Measurements from ENCODE around the gene OST4. TPM values are rescaled to one million over a fixed set of nuclear protein-coding genes. Genes with fewer than 3 reads are reported as not detected.

Gene OST4
- total and polyA plus RNA-seq, 9 donors, result 201 to 588 (median 279) TPM

DNA sequence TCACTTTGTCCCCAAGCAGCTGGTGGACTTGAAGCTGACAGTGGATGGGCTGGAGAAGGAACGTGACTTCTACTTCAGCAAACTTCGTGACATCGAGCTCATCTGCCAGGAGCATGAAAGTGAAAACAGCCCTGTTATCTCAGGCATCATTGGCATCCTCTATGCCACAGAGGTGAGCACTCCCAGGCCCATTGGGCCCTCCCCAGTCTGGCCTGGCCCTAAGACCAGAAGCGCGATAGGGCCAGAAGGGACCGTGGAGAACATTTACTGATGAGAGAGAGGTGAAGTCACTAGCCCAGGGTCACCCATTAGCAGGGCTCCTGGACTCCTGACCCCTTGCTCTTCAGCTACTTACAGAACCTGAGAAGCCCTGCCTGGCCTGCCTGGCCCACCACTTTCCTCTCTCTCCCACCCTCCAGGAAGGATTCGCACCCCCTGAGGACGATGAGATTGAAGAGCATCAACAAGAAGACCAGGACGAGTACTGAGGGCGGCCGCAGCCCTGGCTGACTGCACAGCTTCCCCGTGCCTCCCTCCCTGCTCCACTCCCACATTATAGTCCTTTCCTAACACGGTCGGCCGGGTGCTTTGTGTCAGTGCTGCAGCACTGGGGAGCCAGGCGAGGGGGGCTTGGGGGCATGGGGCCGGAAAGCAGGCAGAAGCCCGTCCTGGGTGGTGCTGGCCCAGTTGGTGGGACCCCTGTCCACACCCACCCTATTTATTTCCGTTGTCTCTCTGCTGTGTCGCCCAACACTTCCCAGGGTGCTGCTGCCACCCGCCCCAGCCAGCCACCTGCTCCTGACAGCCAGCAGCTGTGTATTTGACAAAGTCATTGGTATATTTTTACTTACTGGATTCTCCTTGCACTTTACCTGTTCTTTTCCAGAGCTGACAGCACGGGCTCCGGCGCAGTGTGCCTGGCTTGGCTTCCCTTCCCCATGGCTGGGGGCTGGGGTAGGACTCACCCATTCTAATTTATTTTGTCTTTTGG, 45.3 kb downstream of the OST4 start:
- Histone ChIP-seq H3K4me3 (no peak overlapping the region), H3K36me3 (no peaks in the 10 kb centered on the region), H3K4me1 (ENCODE audit: insufficient read depth) (peaks cover 4% of the 10 kb centered on the region), H3K27me3 (no peaks in the 10 kb centered on the region), H3K9me3 (no peaks in the 10 kb centered on the region), H3K27ac (no peak overlapping the region)
- TF ChIP-seq, protein P1, sequence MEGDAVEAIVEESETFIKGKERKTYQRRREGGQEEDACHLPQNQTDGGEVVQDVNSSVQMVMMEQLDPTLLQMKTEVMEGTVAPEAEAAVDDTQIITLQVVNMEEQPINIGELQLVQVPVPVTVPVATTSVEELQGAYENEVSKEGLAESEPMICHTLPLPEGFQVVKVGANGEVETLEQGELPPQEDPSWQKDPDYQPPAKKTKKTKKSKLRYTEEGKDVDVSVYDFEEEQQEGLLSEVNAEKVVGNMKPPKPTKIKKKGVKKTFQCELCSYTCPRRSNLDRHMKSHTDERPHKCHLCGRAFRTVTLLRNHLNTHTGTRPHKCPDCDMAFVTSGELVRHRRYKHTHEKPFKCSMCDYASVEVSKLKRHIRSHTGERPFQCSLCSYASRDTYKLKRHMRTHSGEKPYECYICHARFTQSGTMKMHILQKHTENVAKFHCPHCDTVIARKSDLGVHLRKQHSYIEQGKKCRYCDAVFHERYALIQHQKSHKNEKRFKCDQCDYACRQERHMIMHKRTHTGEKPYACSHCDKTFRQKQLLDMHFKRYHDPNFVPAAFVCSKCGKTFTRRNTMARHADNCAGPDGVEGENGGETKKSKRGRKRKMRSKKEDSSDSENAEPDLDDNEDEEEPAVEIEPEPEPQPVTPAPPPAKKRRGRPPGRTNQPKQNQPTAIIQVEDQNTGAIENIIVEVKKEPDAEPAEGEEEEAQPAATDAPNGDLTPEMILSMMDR (IDR thresholded peaks at IDR 0.05), result no peak
- no peak for TF ChIP-seq EP300 (IDR thresholded peaks at IDR 0.05)
- no peak for TF ChIP-seq POLR2A (IDR thresholded peaks at IDR 0.05)
- 80 to 84% (median 84%) methylated on average over 24 of the region's 24 CpGs for WGBS, 3 donors
- intact Hi-C loops (cut with DNase I), result no loop called here
- DNase-seq, result no peak

DNA sequence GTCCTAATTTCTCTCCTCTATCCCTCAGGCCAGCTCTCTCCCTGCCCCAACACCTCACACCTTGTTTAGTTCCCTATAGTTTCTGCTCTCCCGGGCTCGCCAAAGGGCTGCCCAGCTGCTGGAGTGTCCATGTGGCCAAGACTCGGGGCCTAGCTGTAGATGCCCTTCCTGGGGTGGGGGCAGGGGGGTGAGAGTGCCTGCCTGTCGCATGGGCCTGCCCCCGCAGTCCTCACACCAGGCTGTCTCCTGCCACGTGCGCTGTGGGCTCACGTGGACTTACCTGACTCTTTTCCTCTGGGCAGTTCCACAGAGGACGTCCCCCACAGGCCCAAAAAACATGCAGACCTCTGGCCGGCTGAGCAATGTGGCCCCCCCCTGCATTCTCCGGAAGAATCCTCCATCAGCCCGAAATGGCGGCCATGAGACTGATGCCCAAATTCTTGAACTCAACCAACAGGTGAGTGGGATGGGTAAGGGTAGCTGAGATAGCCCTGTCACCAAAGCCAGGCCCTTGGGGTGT, 46.1 kb downstream of the OST4 start:
- H3K27me3 ChIP-seq, result no peaks in the 10 kb centered on the region
- H3K9me3 ChIP-seq, result no peaks in the 10 kb centered on the region
- intact Hi-C loops (cut with DNase I), result no loop called here
- no peaks in the 10 kb centered on the region for H3K36me3 ChIP-seq
- 85 to 88% (median 88%) methylated on average over 13 of the region's 13 CpGs for WGBS, 3 donors
- no peak for DNase-seq
- H3K27ac ChIP-seq, result no peak overlapping the region
- no peak overlapping the region for H3K4me3 ChIP-seq
- H3K4me1 ChIP-seq (ENCODE audit: insufficient read depth), result peaks cover 7% of the 10 kb centered on the region
- TF ChIP-seq, protein P1 (IDR thresholded peaks at IDR 0.05), result no peak
- TF ChIP-seq POLR2A (IDR thresholded peaks at IDR 0.05) (no peak), EP300 (IDR thresholded peaks at IDR 0.05) (no peak)

DNA sequence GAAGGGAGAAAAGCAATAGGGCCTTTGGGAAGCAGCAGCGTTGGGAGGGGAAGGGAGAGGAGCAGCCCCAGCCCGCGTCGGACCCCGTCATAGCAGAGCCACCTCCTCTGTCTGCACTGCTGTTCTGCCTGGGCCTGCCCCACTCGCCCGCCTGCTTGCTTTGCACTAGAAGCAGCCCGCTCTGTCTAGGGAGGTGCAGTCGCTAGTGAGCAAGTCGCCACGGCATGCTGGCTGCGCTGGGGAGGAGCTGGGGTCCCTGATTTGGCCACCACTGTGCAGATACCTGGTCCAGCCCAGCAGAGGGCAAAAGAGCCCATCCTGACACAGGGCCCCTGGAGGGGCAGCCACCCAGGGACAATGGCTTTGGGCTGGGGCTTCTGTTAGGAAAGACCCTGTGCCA, 46.6 kb downstream of the OST4 start:
- Histone ChIP-seq H3K27me3 (no peaks in the 10 kb centered on the region), H3K4me3 (no peak overlapping the region), H3K9me3 (no peaks in the 10 kb centered on the region), H3K4me1 (ENCODE audit: insufficient read depth) (peaks cover 10% of the 10 kb centered on the region), H3K36me3 (no peaks in the 10 kb centered on the region), H3K27ac (no peak overlapping the region)
- no peak for DNase-seq
- intact Hi-C loops (cut with DNase I), result no loop called here
- TF ChIP-seq, protein P1 (IDR thresholded peaks at IDR 0.05), result no peak
- TF ChIP-seq EP300 (IDR thresholded peaks at IDR 0.05) (no peak), POLR2A (IDR thresholded peaks at IDR 0.05) (no peak)
- 85 to 92% (median 88%) methylated on average over 12 of the region's 12 CpGs for whole genome bisulfite sequencing, 3 donors

DNA sequence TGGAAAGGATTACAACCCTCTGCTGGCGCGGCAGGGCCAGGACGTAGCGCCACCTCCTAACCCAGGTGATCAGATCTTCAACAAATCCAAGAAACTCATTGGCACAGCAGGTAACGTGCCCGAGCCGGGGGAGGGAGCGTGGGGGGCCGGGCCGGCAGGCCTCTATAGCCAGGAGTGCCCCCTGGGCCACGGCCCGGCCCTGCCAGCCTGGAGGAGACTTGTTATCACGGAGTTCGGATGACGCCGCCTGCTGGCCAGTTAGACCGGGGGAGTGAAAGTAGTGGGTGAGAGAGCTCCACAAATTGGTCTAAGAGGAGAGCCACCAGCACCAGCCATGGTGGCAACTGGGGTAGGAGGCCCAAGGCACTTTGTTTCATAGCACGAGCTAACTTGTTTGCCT, 47.3 kb downstream of the OST4 start:
- Histone ChIP-seq H3K4me1 (ENCODE audit: insufficient read depth) (peaks cover 12% of the 10 kb centered on the region), H3K27ac (no peak overlapping the region), H3K4me3 (no peak overlapping the region), H3K36me3 (no peaks in the 10 kb centered on the region), H3K27me3 (no peaks in the 10 kb centered on the region), H3K9me3 (no peaks in the 10 kb centered on the region)
- TF ChIP-seq EP300 (IDR thresholded peaks at IDR 0.05), result no peak
- TF ChIP-seq, protein P1 (IDR thresholded peaks at IDR 0.05), result no peak
- no peak for TF ChIP-seq POLR2A (IDR thresholded peaks at IDR 0.05)
- WGBS, 3 donors, result 76 to 82% (median 78%) methylated on average over 18 of the region's 18 CpGs
- DNase-seq, result no peak
- intact Hi-C loops (cut with DNase I), result no loop called here
